Measurements from ENCODE around the gene SHMT1. TPM values are rescaled to one million over a fixed set of nuclear protein-coding genes. Genes with fewer than 3 reads are reported as not detected.
"Not testable (repeated sequence)": the region's sequence is repeated elsewhere in the genome, so short reads cannot be mapped to it uniquely, and the experiment has no call there.

Gene SHMT1
- total RNA-seq, result 27.8 TPM
- long read RNA-seq, transcript SHMT1-201 (12 exons, 2,464 nt), result major isoform, 39 of 68 reads
- long read RNA-seq, transcript SHMT1-203 (11 exons, 1,656 nt), result minor isoform, 6 of 68 reads
- long read RNA-seq, partial matches to known transcripts, result 7 of 68 reads
- long read RNA-seq, other reads (novel, unspliced or antisense), result 15 of 68 reads

DNA sequence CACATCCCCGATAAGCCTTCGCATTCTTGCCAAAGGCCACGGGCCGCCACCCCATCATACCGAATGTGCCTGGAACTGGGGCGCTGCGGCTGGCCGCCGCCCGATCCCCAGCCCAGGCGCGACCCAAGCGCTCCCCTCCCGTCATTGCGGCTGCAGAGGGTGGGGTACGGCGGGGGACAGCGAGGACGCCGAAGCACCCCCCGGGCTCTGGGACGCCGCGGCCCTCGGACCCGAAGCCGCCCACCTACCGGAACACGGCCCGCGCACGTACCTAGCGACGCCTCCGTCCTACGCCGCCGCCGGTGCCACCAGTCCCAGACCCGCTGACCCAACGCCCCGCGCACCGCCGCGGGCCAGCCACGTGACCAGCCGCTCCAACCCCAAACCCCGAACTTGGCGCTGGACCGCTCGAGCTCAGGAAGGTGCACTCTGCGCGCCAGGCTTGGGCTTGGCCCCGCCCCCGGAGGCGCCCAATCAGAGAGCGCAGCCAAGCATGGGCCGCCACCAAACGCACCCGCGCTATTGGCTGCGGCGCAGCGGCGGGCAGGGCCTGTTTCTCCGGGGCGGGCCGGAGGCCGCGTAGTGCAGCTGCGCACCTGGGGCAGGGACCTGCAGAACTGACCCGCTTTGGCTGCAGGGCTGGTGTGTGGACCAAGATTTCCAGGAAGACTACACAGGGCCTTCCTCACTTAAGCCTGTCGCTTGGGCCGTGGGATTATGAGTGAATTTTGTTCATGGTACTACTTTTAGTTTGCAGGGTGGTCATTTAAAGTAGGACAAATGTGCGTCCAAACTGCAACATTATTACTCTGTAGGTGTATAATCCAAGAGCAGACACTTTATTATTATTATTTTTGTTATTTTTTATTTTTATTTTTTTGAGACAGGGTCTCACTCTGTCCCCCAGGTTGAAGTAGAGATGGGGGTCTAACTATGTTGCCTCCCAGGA, at the start of gene SHMT1:
Gene SHMT1 (minus strand): TSS at position 450 of the 949 bp plus-strand sequence. CDS start 7,569 bp downstream, outside the sequence.
- intact Hi-C loops (cut with DNase I), result no loop called here
- H3K9me3 ChIP-seq, result no peaks in the 10 kb centered on the region
- no peak for TF ChIP-seq CTCF (IDR thresholded peaks at IDR 0.05)
- H3K4me3 ChIP-seq, result peak within 1 kb of the TSS; percentile 85
- peaks cover 21% of the 10 kb centered on the region for H3K4me1 ChIP-seq
- ATAC-seq, result peak; percentile 100
- no peaks in the 10 kb centered on the region for H3K36me3 ChIP-seq
- H3K27me3 ChIP-seq, result no peaks in the 10 kb centered on the region
- peak; percentile 98 for DNase-seq
- H3K27ac ChIP-seq, result peak within 1 kb of the TSS; percentile 82

DNA sequence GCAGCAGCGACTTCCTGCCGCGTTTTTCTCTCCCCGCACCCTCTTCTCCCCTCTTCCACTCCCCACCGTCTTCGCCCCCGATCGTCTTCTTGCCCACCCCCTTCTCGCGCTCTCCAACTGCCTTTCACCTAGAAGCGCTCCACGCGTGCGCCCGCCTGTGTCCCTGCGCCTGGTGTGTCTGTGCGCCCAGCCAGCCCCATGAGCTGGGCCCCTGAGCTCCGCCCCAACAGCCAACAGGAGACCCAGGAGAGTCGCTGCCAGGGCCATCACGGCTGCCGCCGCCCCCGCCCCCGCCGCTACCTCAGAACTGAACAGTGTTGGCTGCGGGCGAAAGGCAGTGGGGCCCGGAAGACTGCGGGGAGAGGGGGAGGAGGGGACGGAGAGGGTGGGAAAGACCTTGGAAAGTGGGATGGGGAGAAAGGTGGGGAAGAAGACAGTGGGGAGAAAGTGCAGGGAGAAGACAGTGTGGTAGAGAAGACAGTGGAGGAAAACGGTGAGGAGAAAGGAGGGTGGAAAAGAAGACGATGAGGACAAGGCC, 48.7 kb upstream of the SHMT1 start:
- intact Hi-C loops (cut with DNase I); H3K36me3 ChIP-seq; H3K27me3 ChIP-seq; DNase-seq; H3K4me1 ChIP-seq; H3K4me3 ChIP-seq; H3K27ac ChIP-seq; H3K9me3 ChIP-seq: not testable (repeated sequence)
- peak; percentile 96 for ATAC-seq

DNA sequence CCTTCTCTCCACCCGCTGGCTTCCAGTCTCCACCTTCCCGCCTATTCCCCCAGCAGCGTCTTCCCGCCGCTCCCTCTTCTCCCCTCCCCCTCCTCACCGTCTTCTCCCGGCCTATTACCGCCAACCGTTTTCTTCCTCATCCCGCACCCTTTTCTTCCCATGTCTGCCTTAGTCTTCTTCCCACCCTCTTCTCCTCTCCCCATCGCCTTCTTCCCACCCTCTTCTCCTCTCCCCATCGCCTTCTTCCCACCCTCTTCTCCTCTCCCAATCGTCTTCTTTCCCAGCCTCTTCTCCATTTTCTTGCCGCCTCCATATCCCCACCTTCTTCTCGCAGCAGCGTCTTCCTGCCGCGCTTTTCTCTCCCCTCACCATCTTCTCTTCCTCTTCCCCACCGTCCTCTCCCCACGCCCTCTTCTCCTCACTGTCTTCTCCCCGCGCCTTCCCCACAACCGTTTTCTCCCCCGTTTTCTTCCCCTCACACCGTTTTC, 48.1 kb upstream of the SHMT1 start:
- peak overlapping the region; percentile 37 for H3K4me3 ChIP-seq
- H3K27ac ChIP-seq; H3K36me3 ChIP-seq; H3K9me3 ChIP-seq; H3K4me1 ChIP-seq; DNase-seq; intact Hi-C loops (cut with DNase I); H3K27me3 ChIP-seq: not testable (repeated sequence)
- peak; percentile 62 for ATAC-seq

DNA sequence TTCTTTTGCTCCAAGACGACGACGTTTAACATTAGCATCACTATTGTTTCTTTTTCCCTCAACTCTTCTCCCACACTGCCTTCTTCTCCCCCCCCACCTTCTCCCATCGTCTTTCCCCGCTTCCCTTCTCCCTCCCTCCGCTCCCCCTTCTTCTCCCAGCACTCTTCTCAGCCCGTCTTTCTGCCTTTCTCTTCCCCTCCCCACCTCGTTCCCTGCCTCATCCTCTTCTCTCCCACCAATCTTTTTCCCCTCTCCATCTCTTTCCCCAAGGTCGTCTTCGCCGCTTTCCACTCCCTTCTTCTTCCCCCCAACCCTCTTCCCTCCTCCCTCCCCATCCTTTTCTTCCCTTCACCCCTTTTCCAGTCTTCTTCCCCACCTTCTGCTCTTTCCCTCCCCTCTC, 47.4 kb upstream of the SHMT1 start:
- H3K9me3 ChIP-seq; intact Hi-C loops (cut with DNase I); DNase-seq; H3K27ac ChIP-seq; ATAC-seq; H3K4me3 ChIP-seq; H3K27me3 ChIP-seq; H3K4me1 ChIP-seq; H3K36me3 ChIP-seq: not testable (repeated sequence)

- DNase-seq; H3K27me3 ChIP-seq; H3K9me3 ChIP-seq; intact Hi-C loops (cut with DNase I); ATAC-seq; H3K4me1 ChIP-seq; H3K4me3 ChIP-seq; H3K36me3 ChIP-seq; H3K27ac ChIP-seq: not testable (repeated sequence)
These were observed 46.0 kb upstream of the SHMT1 start for GRCh38 chr17:18409321-18409720.

- H3K4me3 ChIP-seq; H3K9me3 ChIP-seq; intact Hi-C loops (cut with DNase I); H3K36me3 ChIP-seq; ATAC-seq; H3K27me3 ChIP-seq; H3K4me1 ChIP-seq; DNase-seq; H3K27ac ChIP-seq: not testable (repeated sequence)
These were observed 45.6 kb upstream of the SHMT1 start for GRCh38 chr17:18408906-18409305.

GRCh38 chr17:18403604-18404003, 40.3 kb upstream of the SHMT1 start:
- H3K27ac ChIP-seq; ATAC-seq; H3K36me3 ChIP-seq; H3K9me3 ChIP-seq; DNase-seq; H3K4me1 ChIP-seq; H3K27me3 ChIP-seq; intact Hi-C loops (cut with DNase I); H3K4me3 ChIP-seq: not testable (repeated sequence)

- H3K36me3 ChIP-seq; H3K27me3 ChIP-seq; H3K4me1 ChIP-seq; H3K9me3 ChIP-seq; ATAC-seq; DNase-seq; intact Hi-C loops (cut with DNase I); H3K4me3 ChIP-seq; H3K27ac ChIP-seq: not testable (repeated sequence)
These were observed 39.8 kb upstream of the SHMT1 start for GRCh38 chr17:18403166-18403565.

DNA sequence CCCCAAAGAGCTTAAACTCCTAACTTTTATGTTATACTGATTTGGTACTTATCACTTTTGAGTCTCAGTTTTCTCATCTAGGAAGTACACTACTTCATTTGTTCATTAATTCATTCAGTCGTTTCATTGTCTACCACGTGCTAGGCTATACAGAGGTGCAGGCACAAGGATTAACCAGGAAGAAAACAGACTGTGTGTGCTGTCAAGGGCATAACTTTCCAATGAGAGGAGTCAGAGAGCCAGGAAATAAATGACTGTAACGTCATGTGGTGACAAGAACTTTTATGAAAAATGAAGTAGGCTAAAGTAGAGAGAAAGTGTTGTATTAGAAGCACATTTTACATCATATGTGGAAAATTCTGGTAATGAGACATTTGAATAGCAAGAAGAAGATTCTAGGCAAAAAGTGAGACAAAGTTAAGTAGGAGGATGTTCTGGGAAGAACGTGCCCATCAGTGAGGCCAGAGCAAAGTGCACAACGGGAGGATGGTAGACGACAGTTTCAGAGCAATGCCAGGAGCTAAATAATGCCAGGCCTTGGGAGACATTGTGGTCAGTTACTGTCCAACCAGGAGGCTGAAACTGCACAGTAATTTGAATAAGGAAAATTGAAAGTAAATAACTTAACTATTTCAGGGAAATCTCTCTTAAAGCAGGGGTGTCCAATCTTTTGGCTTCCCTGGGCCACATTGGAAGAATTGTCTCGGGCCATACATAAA, 38.7 kb upstream of the SHMT1 start:
- not testable (repeated sequence) for H3K4me1 ChIP-seq, ATAC-seq

GRCh38 chr17:18388728-18389127, 25.4 kb upstream of the SHMT1 start:
- H3K36me3 ChIP-seq; H3K9me3 ChIP-seq; H3K27ac ChIP-seq; intact Hi-C loops (cut with DNase I); H3K4me3 ChIP-seq; DNase-seq; H3K27me3 ChIP-seq; H3K4me1 ChIP-seq: not testable (repeated sequence)
- peak; percentile 85 for ATAC-seq

More for the DNA sequence above, 38.7 kb upstream of the SHMT1 start:
- H3K27ac ChIP-seq; H3K9me3 ChIP-seq; H3K36me3 ChIP-seq; H3K27me3 ChIP-seq; H3K4me3 ChIP-seq; intact Hi-C loops (cut with DNase I); DNase-seq: not testable (repeated sequence)

DNA sequence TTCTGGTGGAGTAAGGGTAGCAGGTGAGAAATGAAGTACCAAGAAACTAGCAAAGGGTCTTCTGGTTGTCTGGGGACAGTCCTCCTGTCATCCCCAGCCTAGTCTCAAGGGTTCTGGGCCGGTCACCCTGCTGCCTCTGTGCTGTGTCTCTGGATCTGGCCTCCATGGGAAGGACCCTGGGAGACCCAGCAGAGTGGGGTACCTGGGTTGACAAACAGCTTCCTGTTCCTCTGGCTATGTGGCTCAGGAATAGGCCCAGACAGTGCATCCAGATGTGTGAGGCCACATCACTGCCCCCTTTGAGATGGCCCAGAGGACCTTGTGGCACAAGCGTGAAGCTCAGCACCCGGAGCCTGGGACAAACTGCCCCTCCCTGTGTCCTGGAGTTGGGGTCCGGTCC, 24.9 kb upstream of the SHMT1 start:
- H3K4me1 ChIP-seq; intact Hi-C loops (cut with DNase I); DNase-seq; ATAC-seq; H3K36me3 ChIP-seq; H3K27me3 ChIP-seq; H3K27ac ChIP-seq; H3K9me3 ChIP-seq; H3K4me3 ChIP-seq: not testable (repeated sequence)

- DNase-seq; H3K27me3 ChIP-seq; H3K4me1 ChIP-seq; H3K27ac ChIP-seq; H3K36me3 ChIP-seq; H3K4me3 ChIP-seq; intact Hi-C loops (cut with DNase I); H3K9me3 ChIP-seq; ATAC-seq: not testable (repeated sequence)
These were observed 24.2 kb upstream of the SHMT1 start for GRCh38 chr17:18387583-18387982.

Measured in upper lobe of right lung (tissue), 1 donor.